Measurements from ENCODE around the gene CMIP. TPM values are rescaled to one million over a fixed set of nuclear protein-coding genes. Genes with fewer than 3 reads are reported as not detected.
"Not testable (repeated sequence)": the region's sequence is repeated elsewhere in the genome, so short reads cannot be mapped to it uniquely, and the experiment has no call there.

The CMIP gene
- 1 to 10 TPM in 1 of 3 donors, under 1 TPM in 1, not detected in 1; 0.53 to 1.7 TPM for polyA plus RNA-seq

DNA sequence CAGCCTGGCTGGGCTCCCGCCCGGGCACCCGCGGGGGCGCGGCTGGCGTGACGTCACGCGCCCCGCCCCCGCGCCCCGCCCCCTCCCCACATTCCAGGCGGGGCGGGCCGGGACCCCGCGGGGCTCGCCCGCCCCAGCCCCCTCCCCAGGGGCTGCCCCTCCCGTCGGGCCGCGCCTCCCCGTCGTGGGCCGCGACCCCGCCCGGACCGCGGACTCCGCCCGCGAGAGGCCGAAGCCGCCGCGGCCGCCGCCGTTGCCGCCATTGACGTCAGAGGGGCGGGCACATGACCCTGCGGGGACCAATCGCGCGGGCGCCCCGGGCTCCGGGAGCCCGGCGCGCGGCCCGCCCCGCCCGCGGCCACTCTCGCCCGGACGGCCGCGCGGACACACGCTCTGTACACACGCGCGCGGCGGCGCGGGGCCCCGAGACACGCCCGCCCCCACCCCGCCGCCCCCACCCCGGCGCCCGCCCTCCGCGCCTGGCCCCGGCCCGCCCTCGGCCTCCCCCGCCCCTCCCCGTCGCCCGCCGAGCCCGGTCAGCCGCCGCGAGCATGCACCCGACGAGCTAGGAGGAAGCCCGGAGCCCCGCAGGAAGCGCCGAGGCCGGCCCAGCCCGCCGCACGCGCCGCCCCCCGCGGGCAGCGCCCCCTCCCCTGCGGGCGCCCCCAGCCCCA is at the start of gene CMIP:
TSS of gene CMIP (plus strand) at position 361 of the 674 bp plus-strand sequence.
- peak; percentile 94 to 95 (median 94) for DNase-seq
- Mint-ChIP-seq H3K9me3 (no peaks in the 10 kb centered on the region), H3K27me3 (ENCODE audit: low read depth in 3 of 3) (peaks cover 28 to 35% (median 32%) of the 10 kb centered on the region in 3 donors), H3K4me3 (peak within 1 kb of the TSS; percentile 90 to 96 (median 93)), H3K36me3 (no peaks in the 10 kb centered on the region), H3K4me1 (peaks cover 56 to 64% of the 10 kb centered on the region in 2 donors), H3K27ac (peak within 1 kb of the TSS; percentile 89 to 99 (median 98))

DNA sequence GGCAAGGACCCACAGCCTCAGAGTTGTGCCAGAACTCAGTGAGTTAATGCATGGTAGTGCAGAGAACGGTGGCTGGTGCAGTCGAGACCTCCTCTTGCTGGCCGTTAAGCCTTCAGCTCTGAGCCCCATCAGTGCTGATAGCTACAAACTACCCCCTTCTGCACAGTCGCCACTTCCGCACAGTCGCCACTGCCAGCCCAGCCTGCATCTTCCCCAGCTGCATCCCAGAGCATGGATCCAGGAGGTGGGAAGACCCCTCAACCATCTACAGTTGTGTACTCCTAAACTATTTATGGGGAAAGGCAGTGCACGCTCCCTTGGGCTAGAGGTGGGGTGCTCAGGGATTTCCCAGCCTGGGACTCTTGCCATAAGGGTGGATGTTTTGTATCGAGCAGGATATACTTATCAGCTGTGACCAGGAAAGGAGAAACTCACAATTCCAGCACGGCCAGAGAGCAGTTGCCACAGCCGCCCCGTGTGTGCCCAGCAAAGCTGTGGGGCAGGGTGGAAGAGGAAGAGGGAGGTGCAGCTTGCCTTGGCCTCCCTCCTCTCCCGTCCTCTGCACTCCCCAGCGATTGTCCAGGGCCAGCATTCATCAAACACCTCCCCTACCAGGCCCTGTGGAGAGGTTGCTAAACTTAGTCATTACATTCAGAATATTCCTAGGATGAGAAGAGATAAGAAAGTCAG is 49.5 kb upstream of the CMIP start:
- DNase-seq: no peak
- Mint-ChIP-seq H3K27me3 (ENCODE audit: low read depth in 3 of 3) (peaks cover 2 to 7% (median 3%) of the 10 kb centered on the region in 3 donors), H3K9me3 (no peaks in the 10 kb centered on the region), H3K4me3 (no peak overlapping the region), H3K36me3 (peaks cover 0 to 9% (median 8%) of the 10 kb centered on the region in 3 donors), H3K27ac (no peak overlapping the region), H3K4me1 (no peaks in the 10 kb centered on the region)

DNA sequence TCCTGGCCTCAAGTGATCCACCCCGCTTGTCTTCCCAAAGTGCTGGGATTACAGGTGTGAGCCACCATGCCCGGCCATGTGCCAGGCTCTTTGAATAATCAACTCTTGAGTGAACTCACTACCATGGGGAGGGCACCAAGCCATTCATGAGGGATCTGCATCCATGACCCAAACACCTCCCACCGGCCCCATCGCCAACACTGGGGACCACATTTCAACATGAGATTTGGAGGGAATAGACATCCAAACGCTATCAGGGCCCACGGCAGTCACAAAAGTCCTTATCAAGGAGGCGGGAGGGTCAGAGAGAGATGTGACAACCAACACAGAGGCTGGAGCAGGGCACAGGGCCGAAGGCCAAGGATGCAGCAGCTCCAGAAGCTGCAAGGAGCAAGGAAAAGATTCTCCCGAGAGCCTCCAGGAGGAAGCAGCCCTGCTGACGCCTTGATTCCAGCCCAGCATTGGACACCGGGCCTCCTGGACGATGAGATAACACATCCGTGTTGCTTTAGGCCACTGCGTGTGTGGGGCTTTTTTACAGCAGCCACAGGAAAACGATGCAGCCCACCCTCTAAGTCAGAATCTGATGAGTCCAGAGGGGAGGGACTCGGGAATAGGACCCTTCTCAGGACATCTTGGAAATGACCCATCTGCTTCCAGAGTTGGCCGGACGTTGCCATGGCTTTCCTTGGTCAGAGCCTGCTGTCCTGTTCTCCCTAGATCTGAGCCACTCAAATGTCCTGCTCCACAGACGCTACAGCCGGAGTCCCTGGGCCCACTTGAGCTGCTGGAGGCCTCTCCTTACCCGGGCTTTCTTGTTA is 47.3 kb upstream of the CMIP start:
- H3K27me3 Mint-ChIP-seq (ENCODE audit: low read depth in 3 of 3): peaks cover 2 to 9% (median 3%) of the 10 kb centered on the region in 3 donors
- no peak for DNase-seq
- H3K4me1 Mint-ChIP-seq: no peaks in the 10 kb centered on the region
- H3K27ac Mint-ChIP-seq: no peak overlapping the region
- H3K4me3 Mint-ChIP-seq: no peak overlapping the region
- no peaks in the 10 kb centered on the region for H3K9me3 Mint-ChIP-seq
- H3K36me3 Mint-ChIP-seq: peaks cover 0 to 9% (median 0%) of the 10 kb centered on the region in 3 donors

DNA sequence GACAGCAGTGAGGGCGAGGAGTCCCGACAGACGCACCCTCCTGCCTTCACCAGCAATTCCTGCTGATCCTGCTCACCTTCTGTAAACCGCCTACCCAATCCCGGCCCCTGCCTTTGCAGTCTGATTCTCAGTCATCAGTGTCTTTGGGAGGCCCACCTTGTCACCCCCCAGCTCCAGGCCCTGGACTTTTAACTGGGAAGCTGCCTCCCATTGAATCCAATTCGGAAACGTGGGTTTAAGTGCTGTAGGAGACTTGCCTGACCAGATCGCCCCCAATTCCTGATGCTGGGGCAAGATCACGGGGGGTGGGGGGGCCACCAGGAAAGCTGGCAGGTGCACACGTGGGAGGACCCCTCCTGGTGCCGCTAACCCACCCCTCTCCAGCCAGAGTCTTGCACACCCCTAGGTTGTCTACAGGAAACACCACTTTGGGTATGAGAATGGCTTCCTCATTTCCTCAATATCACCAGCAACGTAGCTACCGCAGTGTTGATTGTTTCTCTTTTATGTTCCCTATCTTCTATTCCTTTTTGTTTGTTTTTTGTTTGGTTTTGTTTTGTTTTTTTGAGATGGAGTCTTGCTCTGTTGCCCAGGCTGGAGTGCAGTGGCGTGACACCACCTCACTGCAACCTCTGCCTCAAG is 46.6 kb upstream of the CMIP start:
- H3K27me3 Mint-ChIP-seq (ENCODE audit: low read depth in 3 of 3): peaks cover 2 to 9% (median 3%) of the 10 kb centered on the region in 3 donors
- no peaks in the 10 kb centered on the region for H3K9me3 Mint-ChIP-seq
- H3K4me3 Mint-ChIP-seq: no peak overlapping the region
- no peak overlapping the region for H3K27ac Mint-ChIP-seq
- peaks cover 0 to 9% (median 0%) of the 10 kb centered on the region in 3 donors for H3K36me3 Mint-ChIP-seq
- H3K4me1 Mint-ChIP-seq: no peaks in the 10 kb centered on the region
- no peak for DNase-seq

DNA sequence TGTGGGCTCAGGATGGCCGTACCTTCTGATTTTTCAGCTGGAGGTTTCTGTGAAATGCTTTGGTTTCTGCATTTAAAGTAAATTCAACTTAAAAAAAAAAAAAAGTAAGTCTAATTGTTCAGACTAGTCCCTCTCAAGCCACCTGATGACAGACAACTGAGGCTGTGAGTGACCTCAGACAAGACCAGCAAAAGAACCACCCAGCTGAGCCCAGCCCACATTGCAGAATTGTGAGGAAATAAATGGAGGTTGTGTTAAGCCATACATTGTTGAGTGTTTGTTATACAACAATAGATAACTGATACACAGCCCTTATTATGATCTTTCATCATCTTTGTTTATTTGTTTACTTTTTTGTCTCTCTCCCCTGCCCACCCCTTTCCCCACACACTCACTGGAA is 44.7 kb upstream of the CMIP start:
- Mint-ChIP-seq H3K36me3 (peaks cover 0 to 3% (median 0%) of the 10 kb centered on the region in 3 donors), H3K27ac (peak overlapping the region in 1 of 6 donors; percentile 4), H3K4me3 (no peak overlapping the region), H3K27me3 (ENCODE audit: low read depth in 3 of 3) (peaks cover 3 to 8% (median 7%) of the 10 kb centered on the region in 3 donors), H3K4me1 (peaks cover 0 to 3% of the 10 kb centered on the region in 2 donors), H3K9me3 (no peaks in the 10 kb centered on the region)
- no peak for DNase-seq

DNA sequence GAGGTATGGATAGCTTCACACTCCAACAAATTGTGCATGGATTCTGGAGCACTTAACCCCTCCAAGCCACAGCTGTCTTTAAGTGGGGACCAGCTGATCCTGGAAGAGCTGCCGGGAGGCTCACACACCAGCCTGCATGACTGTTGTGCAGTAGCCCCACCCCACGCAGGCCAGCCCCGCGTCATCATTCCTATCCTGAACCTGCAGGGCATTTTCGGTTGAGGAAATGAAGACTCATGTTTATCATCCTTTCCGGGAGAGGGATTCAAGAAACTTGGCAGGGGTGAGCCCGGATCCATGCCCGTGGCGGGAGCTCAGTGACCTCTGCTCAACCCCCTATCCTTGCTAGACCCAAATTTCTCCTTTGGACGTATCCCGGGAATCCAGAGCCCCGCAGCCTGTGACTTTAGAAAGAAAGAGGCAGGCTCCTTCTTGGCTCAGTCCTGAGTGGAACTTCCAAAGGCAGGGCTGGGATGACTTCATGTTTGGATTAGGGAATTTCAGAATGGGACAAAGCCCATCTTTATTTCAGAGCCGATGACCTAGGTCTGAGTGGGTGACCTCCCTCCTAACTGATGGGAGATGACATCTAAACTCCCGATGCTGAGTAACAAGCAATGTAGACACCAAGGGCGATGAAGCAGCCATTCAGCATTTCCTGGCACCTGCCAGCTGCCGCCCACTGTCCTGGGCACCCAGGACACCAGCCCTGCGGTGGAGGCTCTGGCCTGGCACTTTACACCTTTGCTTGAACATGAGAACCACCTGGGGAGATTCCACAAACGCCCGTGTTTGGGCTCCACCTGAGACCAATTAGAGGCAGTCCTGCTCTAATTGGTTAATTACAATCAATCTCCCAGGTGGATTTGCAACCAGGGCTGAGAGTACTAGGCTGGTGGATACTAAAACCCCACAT is 43.3 kb upstream of the CMIP start:
- Mint-ChIP-seq H3K9me3 (no peaks in the 10 kb centered on the region), H3K27me3 (ENCODE audit: low read depth in 3 of 3) (peaks cover 0 to 8% (median 7%) of the 10 kb centered on the region in 3 donors), H3K4me3 (no peak overlapping the region)

DNA sequence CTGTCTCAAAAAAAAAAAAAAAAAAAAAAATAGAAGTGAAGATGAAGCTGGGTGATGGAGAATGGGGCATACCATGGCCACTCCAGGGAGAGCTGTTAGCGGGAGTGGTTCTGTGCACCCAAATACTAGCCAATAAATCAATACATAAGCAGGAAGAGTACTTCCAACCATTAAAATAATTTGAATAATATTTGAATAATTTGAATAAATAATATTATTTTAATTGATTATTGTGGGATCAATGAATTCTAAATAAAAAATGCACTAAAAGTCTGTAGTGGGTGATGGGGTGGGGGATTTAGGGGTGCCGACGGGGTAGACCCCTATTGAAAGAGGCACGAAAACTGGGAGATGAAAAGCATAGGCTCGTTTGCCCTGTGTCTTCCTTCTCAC is 41.4 kb upstream of the CMIP start:
- peaks cover 0 to 9% (median 7%) of the 10 kb centered on the region in 3 donors for H3K27me3 Mint-ChIP-seq (ENCODE audit: low read depth in 3 of 3)
- no peak overlapping the region for H3K4me3 Mint-ChIP-seq
- H3K9me3 Mint-ChIP-seq: no peaks in the 10 kb centered on the region
- no peak for DNase-seq
- H3K27ac Mint-ChIP-seq: peak overlapping the region in 3 of 6 donors; percentile 39 to 81 (median 46)
- H3K4me1 Mint-ChIP-seq: peaks cover 0 to 3% of the 10 kb centered on the region in 2 donors
- H3K36me3 Mint-ChIP-seq: peaks cover 0 to 3% (median 0%) of the 10 kb centered on the region in 3 donors

More for the DNA sequence above, 43.3 kb upstream of the CMIP start:
- DNase-seq: no peak
- Mint-ChIP-seq H3K4me1 (peaks cover 0 to 3% of the 10 kb centered on the region in 2 donors), H3K27ac (no peak overlapping the region), H3K36me3 (peaks cover 0 to 3% (median 0%) of the 10 kb centered on the region in 3 donors)

DNA sequence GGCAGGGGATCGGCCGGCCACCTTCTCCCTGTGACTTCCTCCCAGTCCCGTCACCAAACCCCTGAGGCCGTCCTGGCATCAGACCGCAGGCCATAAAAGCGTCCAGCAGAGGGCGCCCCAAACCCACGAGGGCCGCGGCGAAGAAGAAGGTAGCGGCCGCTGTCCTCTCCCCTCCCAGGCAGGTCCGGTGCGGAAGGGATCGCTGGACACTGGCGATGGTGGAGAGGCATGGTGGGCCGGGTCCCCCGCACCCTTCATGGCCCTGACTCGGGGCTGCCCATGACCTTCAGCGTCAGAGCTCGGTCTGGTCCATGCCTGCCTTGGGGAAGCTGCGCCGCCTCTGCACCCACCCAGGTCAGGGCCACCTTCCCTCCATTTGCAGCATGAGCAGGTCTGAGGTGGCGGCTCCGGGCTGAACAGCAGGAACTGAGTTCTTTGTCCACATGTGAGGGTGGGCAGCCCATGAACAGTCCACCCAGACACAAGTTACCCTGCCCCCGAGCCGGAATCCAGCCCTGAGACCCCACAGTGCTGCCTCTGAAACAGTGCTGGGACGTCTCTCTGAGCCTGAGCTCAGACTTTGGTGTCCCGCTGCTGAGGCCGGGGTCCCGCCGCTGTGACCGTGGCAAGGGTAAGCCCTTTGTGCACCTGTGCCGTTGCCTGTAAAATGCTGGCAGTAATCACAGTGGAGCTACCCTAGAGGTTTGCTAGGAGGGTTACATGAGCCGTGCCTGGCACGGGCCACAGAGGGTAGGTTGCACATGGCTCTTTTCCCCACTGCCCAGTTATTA is 40.8 kb upstream of the CMIP start:
- peak overlapping the region in 1 of 5 donors; percentile 48 for H3K4me3 Mint-ChIP-seq
- H3K27me3 Mint-ChIP-seq (ENCODE audit: low read depth in 3 of 3): peaks cover 0 to 9% (median 7%) of the 10 kb centered on the region in 3 donors
- H3K36me3 Mint-ChIP-seq: peaks cover 0 to 3% (median 0%) of the 10 kb centered on the region in 3 donors
- DNase-seq: peak; percentile 81 to 82 (median 82)
- H3K27ac Mint-ChIP-seq: peak overlapping the region in 3 of 6 donors; percentile 39 to 81 (median 46)
- peaks cover 0 to 3% of the 10 kb centered on the region in 2 donors for H3K4me1 Mint-ChIP-seq
- no peaks in the 10 kb centered on the region for H3K9me3 Mint-ChIP-seq

DNA sequence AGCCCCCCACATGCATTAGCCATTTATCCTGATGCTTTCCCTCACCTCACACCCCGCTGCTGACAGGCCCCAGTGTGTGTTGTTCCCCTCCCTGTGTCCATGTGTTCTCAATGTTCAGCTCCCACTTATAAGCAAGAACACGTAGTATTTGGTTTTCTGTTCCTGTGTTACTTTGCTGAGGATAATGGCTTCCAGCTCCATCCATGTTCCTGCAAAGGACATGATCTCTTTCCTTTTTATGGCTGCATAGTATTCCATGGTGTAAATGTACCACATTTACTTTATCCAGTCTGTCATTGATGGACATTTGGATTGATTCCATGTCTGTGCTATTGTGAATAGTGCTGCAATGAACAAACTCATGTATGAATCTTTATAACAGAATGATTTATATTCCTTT is 39.6 kb upstream of the CMIP start:
- H3K9me3 Mint-ChIP-seq; H3K27me3 Mint-ChIP-seq (ENCODE audit: low read depth in 3 of 3); H3K36me3 Mint-ChIP-seq; DNase-seq; H3K4me1 Mint-ChIP-seq: not testable (repeated sequence)
- Mint-ChIP-seq H3K4me3 (peak overlapping the region in 1 of 5 donors; percentile 47), H3K27ac (peak overlapping the region in 3 of 6 donors; percentile 9 to 84 (median 53))

DNA sequence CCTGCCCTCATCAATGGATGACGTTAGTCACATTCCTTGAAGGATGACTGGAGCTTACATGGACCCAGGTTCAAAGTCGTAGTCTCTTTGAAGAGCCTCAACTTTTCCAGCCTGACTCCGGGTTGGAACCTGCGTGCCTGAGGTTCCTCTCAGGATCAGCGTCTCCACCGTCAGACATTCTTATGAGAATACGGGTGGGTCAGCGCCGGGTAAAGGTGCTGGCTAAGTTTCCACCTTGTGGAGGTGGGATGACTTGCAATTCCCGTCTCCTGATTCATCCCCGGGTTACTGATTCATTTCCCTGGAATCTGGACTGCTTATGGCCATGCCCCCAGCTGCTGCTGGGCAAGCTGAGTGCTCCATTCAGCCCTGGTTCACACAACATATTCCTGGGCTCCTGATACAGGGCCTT is 38.9 kb upstream of the CMIP start:
- H3K36me3 Mint-ChIP-seq: no peaks in the 10 kb centered on the region
- H3K27me3 Mint-ChIP-seq (ENCODE audit: low read depth in 3 of 3): peaks cover 0 to 7% (median 3%) of the 10 kb centered on the region in 3 donors
- peak overlapping the region in 3 of 6 donors; percentile 53 to 84 (median 56) for H3K27ac Mint-ChIP-seq
- peaks cover 0 to 3% of the 10 kb centered on the region in 2 donors for H3K4me1 Mint-ChIP-seq
- no peaks in the 10 kb centered on the region for H3K9me3 Mint-ChIP-seq
- H3K4me3 Mint-ChIP-seq: no peak overlapping the region
- DNase-seq: no peak

DNA sequence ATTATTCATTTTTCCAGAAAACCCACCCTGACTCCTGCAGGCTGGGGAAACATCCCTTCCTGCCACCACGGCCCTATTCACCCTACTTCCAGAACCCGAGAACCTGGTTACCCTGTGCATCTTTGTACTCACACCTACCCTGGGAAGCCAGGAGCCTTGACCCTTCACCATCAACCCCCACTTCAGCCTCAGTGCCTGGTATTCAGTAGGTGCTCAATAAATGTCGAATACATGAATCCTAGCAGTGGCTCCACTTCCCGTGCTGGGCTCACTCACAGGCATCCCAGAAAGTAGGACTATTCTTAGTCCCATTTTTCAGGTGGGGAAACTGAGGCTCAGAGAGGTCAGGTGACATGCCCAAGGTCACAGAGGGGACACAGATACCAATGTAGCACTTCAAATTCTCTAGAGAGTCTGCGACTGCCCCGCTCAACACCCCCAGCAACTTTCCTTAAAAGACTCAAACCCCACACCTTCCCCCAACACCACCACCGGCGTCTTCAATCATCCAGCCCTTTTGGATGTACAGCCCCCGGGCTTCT is 36.1 kb upstream of the CMIP start:
- Mint-ChIP-seq H3K27ac (no peak overlapping the region), H3K27me3 (ENCODE audit: low read depth in 3 of 3) (peaks cover 0 to 5% (median 3%) of the 10 kb centered on the region in 3 donors), H3K9me3 (no peaks in the 10 kb centered on the region), H3K4me3 (no peak overlapping the region), H3K4me1 (peaks cover 0 to under 1% of the 10 kb centered on the region in 2 donors), H3K36me3 (no peaks in the 10 kb centered on the region)
- DNase-seq: no peak
